Activated T-helper 1 cell treated with anti-CD3 and anti-CD28 coated beads, Interleukin-2, amount 50 U/mL, for 16 hours (primary cell): ENCODE results near the gene XG.
"Not testable (repeated sequence)": the region's sequence is repeated elsewhere in the genome, so short reads cannot be mapped to it uniquely, and the experiment has no call there.

Experiments used
- DNase-seq, 2 donors: peaks; one replicate each; pipeline ENCODE4 v3.0.0-alpha.2; 2020; ENCODE audit warnings: low read depth in 1 of 2, low spot score in 1 of 2

XG gene, protein sequence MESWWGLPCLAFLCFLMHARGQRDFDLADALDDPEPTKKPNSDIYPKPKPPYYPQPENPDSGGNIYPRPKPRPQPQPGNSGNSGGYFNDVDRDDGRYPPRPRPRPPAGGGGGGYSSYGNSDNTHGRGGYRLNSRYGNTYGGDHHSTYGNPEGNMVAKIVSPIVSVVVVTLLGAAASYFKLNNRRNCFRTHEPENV

GRCh38 chrX:2751874-2752300, at the start of gene XG:
Gene XG, plus strand, starts transcription at chrX:2752040. Its CDS starts 235 bp downstream, at chrX:2752275.
- DNase-seq, result not testable (repeated sequence)

DNA sequence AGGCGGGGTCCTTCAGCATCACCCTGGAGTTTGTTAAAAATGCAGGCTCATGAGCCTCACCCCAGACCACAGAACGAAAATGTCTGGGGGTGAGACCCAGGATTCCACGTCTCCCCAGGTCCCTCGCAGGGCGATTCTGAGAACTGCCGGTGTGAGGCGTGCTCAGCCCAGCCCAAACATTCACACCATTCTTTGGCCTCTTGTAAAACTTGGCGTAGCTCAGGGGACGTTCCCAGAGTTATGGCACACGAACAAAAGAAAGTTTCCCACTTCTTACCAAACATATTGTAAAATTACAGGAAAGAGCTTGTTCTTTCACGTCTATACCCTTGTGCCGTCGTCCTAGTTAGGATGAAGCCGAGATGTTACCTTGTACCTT, 47.9 kb upstream of the XG start:
- no peak for DNase-seq

- DNase-seq, result no peak
These were observed 46.6 kb upstream of the XG start for GRCh38 chrX:2705046-2705832.

- peak in 1 of 2 donors; percentile 30 for DNase-seq
These were observed 44.5 kb upstream of the XG start for GRCh38 chrX:2707334-2707760.

GRCh38 chrX:2708021-2708420, 43.8 kb upstream of the XG start:
- no peak for DNase-seq

- DNase-seq, result no peak
These were observed 43.1 kb upstream of the XG start for GRCh38 chrX:2708592-2709188.

- DNase-seq, result no peak
These were observed 42.3 kb upstream of the XG start for GRCh38 chrX:2709556-2709955.

- peak in 1 of 2 donors; percentile 24 for DNase-seq
These were observed 41.6 kb upstream of the XG start for GRCh38 chrX:2710041-2710840.

GRCh38 chrX:2711441-2711840, 40.4 kb upstream of the XG start:
- DNase-seq, result no peak

DNA sequence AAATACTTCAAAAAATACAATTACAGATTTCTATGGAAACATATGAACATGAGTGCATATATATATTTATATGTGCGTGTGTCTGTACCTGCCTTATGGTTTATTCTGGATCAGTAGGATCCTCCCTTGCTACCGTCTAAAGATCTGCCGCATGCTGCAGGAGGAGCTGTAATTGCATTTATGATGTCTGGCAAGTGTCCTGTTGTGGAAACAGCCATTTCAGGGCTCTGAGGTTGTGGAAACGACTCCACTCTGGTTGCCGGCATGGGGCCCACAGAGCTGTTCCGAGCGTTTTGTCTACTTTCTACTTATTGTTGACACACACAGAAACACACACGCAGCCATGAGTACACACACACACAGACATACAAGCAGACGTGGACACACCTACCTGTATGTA, 39.4 kb upstream of the XG start:
- DNase-seq, result no peak

- DNase-seq, result no peak
These were observed 38.7 kb upstream of the XG start for GRCh38 chrX:2712890-2713840.

DNA sequence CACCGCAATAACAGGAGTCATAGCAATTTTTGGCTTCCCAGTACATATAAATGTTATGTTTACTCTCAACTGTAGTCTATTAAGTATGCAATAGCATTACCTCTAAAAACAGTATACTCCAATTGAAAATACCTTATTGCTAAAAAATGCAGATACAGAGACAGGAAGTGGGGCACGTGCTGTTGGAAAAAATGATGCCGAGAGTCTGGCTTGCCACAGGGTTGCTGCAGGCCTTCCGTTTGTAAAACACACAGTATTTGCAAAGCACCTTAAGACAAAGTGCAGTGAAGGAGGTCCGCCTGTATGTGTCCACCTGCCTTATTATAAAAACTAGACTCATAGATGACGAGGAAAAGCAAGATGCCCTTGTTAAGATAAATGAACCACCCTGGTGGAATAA, 37.3 kb upstream of the XG start:
- DNase-seq, result no peak

DNA sequence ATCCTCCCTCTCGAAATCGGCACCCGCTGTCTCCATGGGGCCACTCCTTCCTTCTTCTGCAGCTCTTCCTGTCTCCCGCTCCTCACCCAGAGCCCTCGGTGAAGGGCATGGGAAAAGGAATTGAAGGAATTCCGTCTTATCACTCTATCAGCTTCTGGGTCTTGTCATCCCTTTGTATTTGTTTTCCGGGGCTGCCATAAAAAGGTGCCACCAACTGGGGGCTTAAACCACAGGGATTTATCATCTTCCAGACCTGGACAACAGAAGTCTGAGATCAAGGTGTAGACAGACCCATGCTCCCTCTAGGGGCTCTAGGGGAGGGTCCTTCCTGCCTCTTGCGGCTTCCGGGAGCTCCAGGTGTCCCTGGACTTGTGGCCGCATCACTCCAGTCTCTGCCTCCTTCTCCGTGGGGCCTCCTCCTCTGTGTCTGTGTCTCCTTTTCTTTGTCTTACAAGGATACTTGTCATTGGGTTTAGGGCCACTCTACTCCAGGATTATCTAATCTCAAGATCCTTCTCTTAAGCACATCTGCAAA, 36.7 kb upstream of the XG start:
- no peak for DNase-seq

DNA sequence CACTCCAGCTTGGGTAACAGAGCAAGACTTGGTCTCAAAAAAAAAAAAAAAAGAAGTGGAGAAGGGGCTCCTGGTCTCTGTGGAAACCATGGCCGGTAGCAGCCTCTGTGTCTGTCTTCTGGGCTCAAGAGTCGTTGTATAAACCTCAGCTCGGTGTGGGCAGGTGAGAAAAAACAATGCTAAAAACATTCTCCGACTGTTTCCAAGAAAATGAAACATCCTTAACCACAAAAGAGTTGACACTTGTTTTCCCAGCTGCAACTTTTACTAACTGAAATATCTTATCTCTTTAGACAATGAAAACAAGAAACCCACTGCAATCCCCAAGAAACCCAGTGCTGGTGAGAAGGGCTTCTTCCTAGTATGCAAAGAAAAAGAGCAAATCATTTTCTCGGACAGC, 34.5 kb upstream of the XG start:
- DNase-seq, result no peak

GRCh38 chrX:2718821-2719220, 33.0 kb upstream of the XG start:
- DNase-seq, result no peak

GRCh38 chrX:2719774-2720447, 31.9 kb upstream of the XG start:
- DNase-seq, result no peak

- DNase-seq, result no peak
These were observed 28.5 kb upstream of the XG start for GRCh38 chrX:2723286-2723879.

GRCh38 chrX:2727264-2727663, 24.6 kb upstream of the XG start:
- not testable (repeated sequence) for DNase-seq

GRCh38 chrX:2732076-2732475, 19.8 kb upstream of the XG start:
- DNase-seq, result no peak
